ENCODE results near the gene SPAG16.

DNA sequence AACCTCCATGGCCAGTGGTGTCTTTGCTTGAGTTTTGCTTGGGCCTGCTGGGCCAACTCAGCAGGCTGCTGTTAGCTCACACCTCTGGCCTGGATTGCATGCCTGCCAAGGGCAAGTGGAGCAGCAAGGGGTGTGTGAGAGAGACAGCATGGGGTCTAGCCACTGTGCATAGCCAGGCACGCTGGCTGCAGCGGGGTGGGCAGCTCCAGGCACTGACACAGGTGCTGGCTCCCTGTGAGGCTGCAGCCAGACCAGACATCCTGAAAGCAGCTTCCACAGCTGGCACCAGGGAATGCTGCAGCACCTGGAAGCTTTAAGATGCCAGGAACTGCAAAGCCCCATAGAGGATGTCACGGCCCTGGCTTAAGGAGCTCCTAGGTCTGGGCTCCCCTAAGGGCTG lies 750.2 kb downstream of the SPAG16 start:
- no peak for TF ChIP-seq CTCF (IDR thresholded peaks at IDR 0.05)
- no peak for TF ChIP-seq POLR2A (IDR thresholded peaks at IDR 0.05)

All from tibial nerve (tissue), 3 donors.